ENCODE data around the gene POLR3C.
A peak's percentile ranks its signal among the peaks of the same experiment; 100 is the strongest.

DNA sequence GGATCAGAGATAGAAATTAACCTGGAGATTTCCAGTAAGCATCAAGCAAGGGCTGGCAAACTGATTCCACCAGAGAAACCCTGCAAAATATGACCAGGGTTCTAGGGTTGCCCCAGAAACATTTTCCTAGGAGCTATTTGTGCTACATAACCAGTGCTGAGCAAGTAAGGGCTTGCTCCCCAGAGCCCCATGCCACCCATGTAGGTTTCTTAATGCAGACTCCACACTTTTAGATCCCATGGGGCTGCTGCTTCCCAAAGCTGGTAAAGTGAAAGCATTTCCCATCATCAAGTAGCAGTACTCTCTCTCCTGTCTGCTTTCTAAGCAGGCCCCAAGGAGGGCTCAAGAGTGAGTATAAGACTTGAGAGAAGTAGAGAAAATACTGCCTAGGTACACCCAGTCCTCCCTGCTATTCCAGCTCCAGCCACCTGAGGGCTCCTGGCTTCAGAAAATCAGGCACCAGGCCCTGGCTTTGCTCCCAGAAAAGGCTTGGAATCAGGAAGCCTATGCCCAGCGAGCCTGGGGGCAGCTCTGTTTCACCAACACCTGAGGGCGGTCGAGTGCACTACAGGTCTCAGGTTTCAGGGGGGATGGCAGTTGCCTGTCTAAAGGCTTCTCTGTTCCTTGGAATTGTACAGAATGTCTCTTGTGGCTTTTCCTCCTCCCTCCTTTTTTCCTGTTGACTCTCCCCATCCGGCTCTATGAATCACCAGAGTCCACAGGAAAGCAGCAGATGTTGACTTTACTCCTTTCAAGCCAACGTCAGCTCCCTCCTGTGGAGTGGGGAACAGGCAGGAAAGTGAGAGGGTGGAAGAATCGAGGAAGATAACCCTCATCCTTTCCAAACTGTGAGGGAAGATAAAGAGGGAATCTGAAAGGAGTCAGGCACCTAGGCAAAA is 67.8 kb downstream of the POLR3C start:
- TF ChIP-seq POLR2AphosphoS5 (IDR thresholded peaks at IDR 0.05; ENCODE audit: low read depth, low read length), result peak; percentile 50; the same call in 1 of the 2 replicates
- TF ChIP-seq, protein P1, sequence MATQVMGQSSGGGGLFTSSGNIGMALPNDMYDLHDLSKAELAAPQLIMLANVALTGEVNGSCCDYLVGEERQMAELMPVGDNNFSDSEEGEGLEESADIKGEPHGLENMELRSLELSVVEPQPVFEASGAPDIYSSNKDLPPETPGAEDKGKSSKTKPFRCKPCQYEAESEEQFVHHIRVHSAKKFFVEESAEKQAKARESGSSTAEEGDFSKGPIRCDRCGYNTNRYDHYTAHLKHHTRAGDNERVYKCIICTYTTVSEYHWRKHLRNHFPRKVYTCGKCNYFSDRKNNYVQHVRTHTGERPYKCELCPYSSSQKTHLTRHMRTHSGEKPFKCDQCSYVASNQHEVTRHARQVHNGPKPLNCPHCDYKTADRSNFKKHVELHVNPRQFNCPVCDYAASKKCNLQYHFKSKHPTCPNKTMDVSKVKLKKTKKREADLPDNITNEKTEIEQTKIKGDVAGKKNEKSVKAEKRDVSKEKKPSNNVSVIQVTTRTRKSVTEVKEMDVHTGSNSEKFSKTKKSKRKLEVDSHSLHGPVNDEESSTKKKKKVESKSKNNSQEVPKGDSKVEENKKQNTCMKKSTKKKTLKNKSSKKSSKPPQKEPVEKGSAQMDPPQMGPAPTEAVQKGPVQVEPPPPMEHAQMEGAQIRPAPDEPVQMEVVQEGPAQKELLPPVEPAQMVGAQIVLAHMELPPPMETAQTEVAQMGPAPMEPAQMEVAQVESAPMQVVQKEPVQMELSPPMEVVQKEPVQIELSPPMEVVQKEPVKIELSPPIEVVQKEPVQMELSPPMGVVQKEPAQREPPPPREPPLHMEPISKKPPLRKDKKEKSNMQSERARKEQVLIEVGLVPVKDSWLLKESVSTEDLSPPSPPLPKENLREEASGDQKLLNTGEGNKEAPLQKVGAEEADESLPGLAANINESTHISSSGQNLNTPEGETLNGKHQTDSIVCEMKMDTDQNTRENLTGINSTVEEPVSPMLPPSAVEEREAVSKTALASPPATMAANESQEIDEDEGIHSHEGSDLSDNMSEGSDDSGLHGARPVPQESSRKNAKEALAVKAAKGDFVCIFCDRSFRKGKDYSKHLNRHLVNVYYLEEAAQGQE (IDR thresholded peaks at IDR 0.05; ENCODE audit: insufficient read depth in 1 of 2, low read depth in 2 of 2, low read length in 2 of 2), result peak in 1 of 2 experiments; percentile 61; a peak in 1 of 4 replicates
